ENCODE results near the gene TNFRSF21. TPM values are rescaled to one million over a fixed set of nuclear protein-coding genes. Genes with fewer than 3 reads are reported as not detected.

TNFRSF21 gene
- total and polyA plus RNA-seq, 2 of the 8 experiments (the other 6 are each of a cell fraction or from before 2014, with no cell fraction given): 16.4 to 52.7 TPM

DNA sequence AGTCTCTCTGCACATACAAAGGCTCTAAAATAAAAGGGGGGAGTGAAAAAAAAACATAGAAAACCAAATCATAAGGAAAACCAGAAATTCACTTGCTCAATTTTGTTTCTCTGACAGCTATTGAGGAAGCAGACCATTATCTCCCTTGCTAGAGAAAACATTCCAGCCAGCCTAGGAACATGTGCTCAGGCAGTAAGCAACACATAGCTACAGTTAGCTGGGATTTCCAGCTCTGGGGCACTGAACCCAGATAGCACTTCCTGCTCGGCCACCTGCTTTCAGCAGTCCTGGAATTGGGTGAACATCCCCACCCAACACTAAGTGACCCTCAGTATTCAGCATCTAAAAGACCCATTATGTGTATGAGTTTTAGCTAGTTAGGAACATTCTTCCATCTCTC is 61.3 kb downstream of the TNFRSF21 start:
- Histone ChIP-seq H3K36me3 (ENCODE audit: control insufficient read depth in 2 of 4, insufficient read depth in 4 of 4, low read length in 3 of 4) (peaks cover 0 to 25% (median 7%) of the 10 kb centered on the region in 4 experiments; a peak in 4 of 8 replicates), H2BK12ac (ENCODE audit: low read depth, low read length) (no peak overlapping the region), H3K27me3 (replicated peaks in 1 of 4; ENCODE audit: control insufficient read depth in 3 of 4, extremely low read depth in 1 of 4, insufficient read depth in 3 of 4, low read length in 3 of 4) (no peaks in the 10 kb centered on the region), H3K4me2 (ENCODE audit: insufficient read depth in 1 of 2, low read depth in 2 of 2, low read length in 2 of 2) (no peak overlapping the region), H3K23me2 (ENCODE audit: low read depth, low read length) (no peaks in the 10 kb centered on the region), H3K79me1 (ENCODE audit: low read depth, low read length) (no peaks in the 10 kb centered on the region; the same call in 1 of the 2 replicates), H3K79me2 (ENCODE audit: control insufficient read depth in 1 of 2, insufficient read depth in 2 of 2, low read length in 2 of 2) (peaks cover 4 to 28% of the 10 kb centered on the region in 2 experiments; a peak in 3 of 4 replicates), H3K4me3 (ENCODE audit: extremely low read depth in 1 of 4, insufficient read depth in 2 of 4, low read depth in 3 of 4, low read length in 4 of 4) (no peak overlapping the region), H3K27ac (ENCODE audit: low read depth, low read length) (no peak overlapping the region), H4K91ac (replicated peaks; ENCODE audit: insufficient read length, low read length) (no peak overlapping the region), H3K9me3 (ENCODE audit: insufficient read depth in 2 of 2, low read depth in 1 of 2, low read length in 1 of 2) (no peaks in the 10 kb centered on the region), H3K14ac (ENCODE audit: insufficient read length) (no peak overlapping the region), H2AFZ (ENCODE audit: low read length) (no peak overlapping the region), H3K4me1 (replicated peaks in 1 of 4; ENCODE audit: control insufficient read depth in 3 of 4, insufficient read depth in 4 of 4, low read length in 3 of 4) (peaks cover 0 to 7% (median 2%) of the 10 kb centered on the region in 4 experiments; a peak in 1 of 7 replicates), H3K18ac (ENCODE audit: extremely low read depth, low read length) (no peak overlapping the region), H3K4ac (replicated peaks; ENCODE audit: insufficient read length, low read depth, low read length) (no peak overlapping the region), H3K9ac (replicated peaks in 1 of 4; ENCODE audit: extremely low read depth in 1 of 4, low read depth in 3 of 4, low read length in 3 of 4) (no peak overlapping the region), H3K23ac (ENCODE audit: insufficient read length) (no peak overlapping the region), H4K8ac (ENCODE audit: extremely low read depth, insufficient read depth, low read length) (no peak overlapping the region), H2BK15ac (ENCODE audit: low read length) (no peak overlapping the region), H3K56ac (replicated peaks; ENCODE audit: insufficient read length, low read depth, low read length) (no peak overlapping the region), H2BK120ac (replicated peaks; ENCODE audit: low read depth, low read length) (no peak overlapping the region), H2BK20ac (ENCODE audit: low read length) (no peak overlapping the region), H2BK5ac (ENCODE audit: low read depth, low read length) (no peak overlapping the region), H4K20me1 (replicated peaks in 1 of 2; ENCODE audit: control insufficient read depth in 1 of 2, insufficient read depth in 2 of 2, low read length in 2 of 2) (peaks cover 0 to under 1% of the 10 kb centered on the region in 2 experiments), H4K5ac (ENCODE audit: insufficient read length, low read depth, low read length) (no peak overlapping the region), H2AK5ac (ENCODE audit: low read depth, low read length) (no peak overlapping the region)
- no peak for TF ChIP-seq CHD2 (IDR thresholded peaks at IDR 0.05; ENCODE audit: low read length)
- TF ChIP-seq CREB1 (IDR thresholded peaks at IDR 0.05): no peak
- no peak for TF ChIP-seq NRF1 (IDR thresholded peaks at IDR 0.05; ENCODE audit: low read depth, low read length)
- TF ChIP-seq SP4 (IDR thresholded peaks at IDR 0.05; ENCODE audit: low read length): no peak
- TF ChIP-seq RNF2 (IDR thresholded peaks at IDR 0.05; ENCODE audit: borderline replicate concordance, low read depth, low read length, missing control alignments, poor library complexity, severe bottlenecking): no peak
- no peak for TF ChIP-seq TAF7 (optimal IDR thresholded peaks at IDR 0.05; ENCODE audit: borderline replicate concordance, low read depth, low read length)
- TF ChIP-seq ASH2L (IDR thresholded peaks at IDR 0.05; ENCODE audit: low read length): no peak
- TF ChIP-seq HDAC6 (IDR thresholded peaks at IDR 0.05; ENCODE audit: low read depth, low read length): no peak
- TF ChIP-seq CBX8 (IDR thresholded peaks at IDR 0.05; ENCODE audit: borderline replicate concordance, low read depth, low read length): no peak
- ChIA-PET CTCF (ENCODE audit: partially characterized antibody) (interaction anchor here (0.6 to 1.1 kb wide), 5 partner anchors 9 to 152 kb away, joined by 3 to 4 read pairs (median 3); no protein-coding TSS in a partner anchor), POLR2A (ENCODE audit: partially characterized antibody) (interaction anchor here (1.3 kb wide), 1 partner anchor 67 kb away, joined by 3 read pairs; no protein-coding TSS in a partner anchor)
- 73% methylated on average over 1 of the region's 1 CpG; no CpG with 5 or more reads in 1 of the 2 experiments for WGBS, 2 experiments (ENCODE audit: extremely low coverage in 1 of 2, insufficient coverage in 1 of 2, insufficient read length in 1 of 2, insufficient replicate concordance in 2 of 2, low coverage in 1 of 2, low lambda C conversion rate in 2 of 2, missing lambda C conversion rate in 1 of 2)
- DNase-seq (ENCODE audit: low read depth in 1 of 2, low spot score in 2 of 2): no peak
- FAIRE-seq: no peak
